ENCODE data around the gene ABTB1.

DNA sequence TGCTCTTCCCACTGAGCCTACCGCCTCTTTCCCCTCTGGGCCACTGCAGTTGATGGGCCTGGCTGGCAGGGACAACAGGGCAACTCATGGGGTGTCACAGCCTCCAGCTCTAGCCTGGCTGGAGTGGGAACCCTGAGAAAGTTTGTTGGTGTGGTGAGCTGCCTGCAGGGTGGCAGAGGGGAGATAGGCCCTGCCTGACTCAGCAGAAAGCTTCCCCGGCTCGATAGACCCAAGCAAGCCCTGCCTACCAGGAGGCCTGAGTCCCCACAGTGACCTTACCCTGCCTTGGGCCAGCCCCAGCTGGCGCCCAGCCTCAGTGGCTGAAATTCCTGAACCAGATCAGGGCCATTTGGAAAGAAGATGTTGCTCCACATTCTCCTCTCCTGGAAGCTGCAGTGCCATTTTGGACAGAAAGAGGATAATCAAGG, 29.4 kb downstream of the ABTB1 start:
- TF ChIP-seq REST (IDR thresholded peaks at IDR 0.05; ENCODE audit: insufficient replicate concordance, low read depth) (no peak), CTCF (IDR thresholded peaks at IDR 0.05; ENCODE audit: insufficient read depth, low read length) (no peak), POLR2AphosphoS5 (IDR thresholded peaks at IDR 0.05; ENCODE audit: low read depth) (no peak), SPI1 (IDR thresholded peaks at IDR 0.05; ENCODE audit: borderline replicate concordance, low read depth) (no peak), GABPA (IDR thresholded peaks at IDR 0.05; ENCODE audit: low read depth) (no peak)
